Pancreas (tissue), 10 donors: ENCODE results near the gene RNF214. TPM values are rescaled to one million over a fixed set of nuclear protein-coding genes. Genes with fewer than 3 reads are reported as not detected.

Experiments
- ATAC-seq, 4 donors: fragments of 200-7000 bp; cut with Tn5 transposase; one replicate each; pipeline versions ENCODE4 v1.8.0 to v1.9.1; 2020; ENCODE audit warnings: mild to moderate bottlenecking in 4 of 4, moderate library complexity in 4 of 4
- DNase-seq, 6 donors: peaks; one replicate each; pipeline ENCODE4 v3.0.0-alpha.2; 2020
- FAIRE-seq: peaks from 2 replicates; lab custom pipeline; 2012; peaks lifted over from hg19 to GRCh38; lab: Jason Lieb, UNC
- H3K27ac ChIP-seq, 4 donors: fragments of 200-600 bp; sonication (generic); 1 replicate in 3 of 4; 2 replicates in 1 of 4; pipeline versions ENCODE4 v1.5.0 to v1.8.0; 2020
- H3K27me3 ChIP-seq, 4 donors: fragments of 200-600 bp; one replicate each; pipeline ENCODE4 v1.8.0; 2021
- H3K36me3 ChIP-seq, 3 donors: fragments of 200-600 bp; sonication (generic) in 1 of 3; one replicate each; pipeline versions ENCODE4 v1.5.0 to v1.8.0; 2020 to 2021
- H3K4me1 ChIP-seq, 3 donors: fragments of 200-600 bp; one replicate each; pipeline ENCODE4 v1.8.0; 2021
- H3K4me3 ChIP-seq, 4 donors: fragments of 200-600 bp; sonication (generic) in 2 of 4; one replicate each; pipeline versions ENCODE4 v1.5.0 to v1.8.0; 2020 to 2021
- H3K9me3 ChIP-seq, 4 donors: fragments of 200-600 bp; one replicate each; pipeline ENCODE4 v1.8.0; 2021
- CTCF ChIP-seq, 4 donors: fragments of 200-600 bp; sonication (generic) in 3 of 4; IDR thresholded peaks; one replicate each; pipeline versions ENCODE4 v1.5.0 to v1.8.0; 2021; ENCODE audit warnings: antibody characterized with exemption in 4 of 4
- WGBS, 2 donors: extraction: QIAGEN DNeasy Blood & Tissue Kit; methylation state at CpG; one replicate each; pipeline ENCODE4 v1.1.7; 2013; 5-methylcytosine and 5-hydroxymethylcytosine counted together
- intact Hi-C, 3 donors: fragments of 100-400 bp; cut with DNase I; formaldehyde crosslinking; loops; one replicate each; pipeline versions ENCODE4 v1.11.1 to v1.14.2; 2022
- polyA plus RNA-seq, 2 donors: library from polyadenylated mRNA; stranded (reverse); fragments of 200-250 nt; gene quantifications; one replicate each; pipeline ENCODE4 v1.2.3, GENCODE V29; 2013
- total RNA-seq, 6 donors: library from RNA; stranded (reverse); fragmentation: NEBNext Ultra II Directional in 4 of 6; extraction: Animal tissue kit (Norgen Biotek cat#: 25700) in 4 of 6; gene quantifications; one replicate each; pipeline versions ENCODE4 v1.2.1 to v1.2.4, GENCODE V29; 2021 to 2023
- donor health status: healthy with polysubstance abuse.
- donor health status: DM: no; HTN: no; CAD: no; lungs with moderate emphysema.
- donor health status: DM: no; HTN: no; CAD: no.
- donor health status: control.
- donor health status: control.
- donor health status: Bipolar disorder and iron deficiency.
- donor health status: DM: yes; HTN: yes; CAD: no.
- donor health status: DM: no; HTN: no; CAD: no.
- donor health status: DM: no; HTN: no; CAD: no.
- donor health status: DM: yes; HTN: yes; CAD: no.

Gene RNF214
- total and polyA plus RNA-seq, 8 donors, result 14.0 to 23.8 (median 19.0) TPM

GRCh38 chr11:117186431-117186761, 46.1 kb upstream of the RNF214 start:
- peaks cover 0 to 44% (median 31%) of the 10 kb centered on the region in 3 donors for H3K36me3 ChIP-seq
- ATAC-seq (no peak), FAIRE-seq (no peak), DNase-seq (peak in 1 of 6 donors; percentile 44)
- H3K4me1 ChIP-seq, result peaks cover 8 to 20% (median 18%) of the 10 kb centered on the region in 3 donors
- 96 to 100% methylated on average over 4 of the region's 4 CpGs for WGBS, 2 donors
- H3K4me3 ChIP-seq, result no peak overlapping the region
- H3K27me3 ChIP-seq, result no peaks in the 10 kb centered on the region
- intact Hi-C loops, result loop anchor here in 1 of 3 donors (5.0 kb wide), 1 partner anchor 36 kb away; no protein-coding TSS in a partner anchor
- TF ChIP-seq CTCF (IDR thresholded peaks at IDR 0.05), result no peak
- no peaks in the 10 kb centered on the region for H3K9me3 ChIP-seq
- H3K27ac ChIP-seq, result peak overlapping the region in 1 of 4 donors; percentile 61

GRCh38 chr11:117187007-117187406, 45.5 kb upstream of the RNF214 start:
- Histone ChIP-seq H3K9me3 (no peaks in the 10 kb centered on the region), H3K27ac (peak overlapping the region in 1 of 4 donors; percentile 9), H3K4me1 (peaks cover 8 to 20% (median 13%) of the 10 kb centered on the region in 3 donors), H3K27me3 (no peaks in the 10 kb centered on the region), H3K36me3 (peaks cover 0 to 49% (median 31%) of the 10 kb centered on the region in 3 donors), H3K4me3 (no peak overlapping the region)
- DNase-seq (peak in 3 of 6 donors; percentile 10 to 48 (median 46)), ATAC-seq (no peak), FAIRE-seq (no peak)
- WGBS, 2 donors, result 48 to 50% methylated on average over 6 of the region's 6 CpGs
- TF ChIP-seq CTCF (IDR thresholded peaks at IDR 0.05), result no peak
- intact Hi-C loops, result loop anchor here in 1 of 3 donors (5.0 kb wide), 1 partner anchor 35 kb away; no protein-coding TSS in a partner anchor

GRCh38 chr11:117187428-117187798, 45.1 kb upstream of the RNF214 start:
- Histone ChIP-seq H3K27ac (peak overlapping the region in 1 of 4 donors; percentile 9), H3K4me1 (peaks cover 8 to 20% (median 13%) of the 10 kb centered on the region in 3 donors), H3K36me3 (peaks cover 0 to 49% (median 30%) of the 10 kb centered on the region in 3 donors), H3K9me3 (no peaks in the 10 kb centered on the region), H3K27me3 (no peaks in the 10 kb centered on the region), H3K4me3 (no peak overlapping the region)
- 58 to 59% methylated on average over 13 of the region's 13 CpGs for WGBS, 2 donors
- FAIRE-seq, result no peak
- intact Hi-C loops, result loop anchor here in 1 of 3 donors (5.0 kb wide), 1 partner anchor 35 kb away; no protein-coding TSS in a partner anchor
- no peak for ATAC-seq
- TF ChIP-seq CTCF (IDR thresholded peaks at IDR 0.05), result no peak
- peak in 2 of 6 donors; percentile 9 to 65 for DNase-seq

GRCh38 chr11:117187799-117188481, 44.5 kb upstream of the RNF214 start:
- no peak overlapping the region for H3K27ac ChIP-seq
- ATAC-seq (peak in 2 of 4 donors; percentile 1 to 6), FAIRE-seq (no peak), DNase-seq (peak in 3 of 6 donors; percentile 18 to 55 (median 49))
- peaks cover 8 to 19% (median 13%) of the 10 kb centered on the region in 3 donors for H3K4me1 ChIP-seq
- intact Hi-C loops, result loop anchor here in 1 of 3 donors (5.0 kb wide), 1 partner anchor 34 kb away; no protein-coding TSS in a partner anchor
- H3K4me3 ChIP-seq, result no peak overlapping the region
- no peaks in the 10 kb centered on the region for H3K27me3 ChIP-seq
- TF ChIP-seq CTCF (IDR thresholded peaks at IDR 0.05), result no peak
- H3K36me3 ChIP-seq, result peaks cover 0 to 50% (median 28%) of the 10 kb centered on the region in 3 donors
- 54 to 56% methylated on average over 16 of the region's 16 CpGs for WGBS, 2 donors
- no peaks in the 10 kb centered on the region for H3K9me3 ChIP-seq
